ENCODE results near the gene ZSWIM6. TPM values are rescaled to one million over a fixed set of nuclear protein-coding genes. Genes with fewer than 3 reads are reported as not detected.

Gene ZSWIM6
- polyA plus RNA-seq, 2 of the 4 experiments (the other 2 are of a cell fraction) = 8.9 to 18.0 TPM

GRCh38 chr5:61327760-61328753 is 4.0 kb upstream of the ZSWIM6 start:
- CTCF ChIA-PET = interaction anchor here (5.7 kb wide), 1 partner anchor 26 kb away, joined by 73 read pairs; no protein-coding TSS in a partner anchor
- ATAC-seq = peak in 1 of 2 experiments; percentile 6; a peak in 1 of 6 replicates
- H3K4me3 ChIP-seq = no peak overlapping the region
- TF ChIP-seq FOSL2 (IDR thresholded peaks at IDR 0.05) = peak; percentile 12; the same call in 1 of the 2 replicates
- TF ChIP-seq FOSL2 (CRISPR knock-in tag; IDR thresholded peaks at IDR 0.05) = peak; percentile 84
- TF ChIP-seq KDM5A (IDR thresholded peaks at IDR 0.05) = no peak
- TF ChIP-seq JUNB (IDR thresholded peaks at IDR 0.05) = peak; percentile 43; the same call in 1 of the 2 replicates
- peak in 1 of 2 experiments; percentile 21; a peak in 1 of 4 replicates for TF ChIP-seq CEBPB (IDR thresholded peaks at IDR 0.05)
- no peak for TF ChIP-seq GATA3 (IDR thresholded peaks at IDR 0.05; ENCODE audit: borderline replicate concordance)
- 0 out of 2 replicates have a peak, but pooled peaks have one; percentile 47 for TF ChIP-seq HOXB5 (CRISPR knock-in tag; IDR thresholded peaks at IDR 0.05)
- TF ChIP-seq ZNF302 (CRISPR knock-in tag; IDR thresholded peaks at IDR 0.05) = no peak
- TF ChIP-seq HOXA7 (CRISPR knock-in tag; IDR thresholded peaks at IDR 0.05) = 0 out of 2 replicates have a peak, but pooled peaks have one; percentile 24
- peak overlapping the region; percentile 88 to 94; a peak in 5 of 6 replicates for H3K27ac ChIP-seq
- no peak for FAIRE-seq
- H3K4me2 ChIP-seq = peak overlapping the region; percentile 90
- 73% methylated on average over 6 of the region's 6 CpGs for WGBS (ENCODE audit: missing lambda C conversion rate)
- H3K9me3 ChIP-seq = no peaks in the 10 kb centered on the region
- DNase-seq (ENCODE audit: low read depth in 1 of 2, low spot score in 1 of 2) = peak; percentile 56 to 73
- POLR2A ChIA-PET = interaction anchor here (0.5 to 3.9 kb wide), 3 partner anchors 19 to 26 kb away, joined by 5 to 124 read pairs (median 5); no protein-coding TSS in a partner anchor
- H3K4me1 ChIP-seq = peaks cover 37% of the 10 kb centered on the region

DNA sequence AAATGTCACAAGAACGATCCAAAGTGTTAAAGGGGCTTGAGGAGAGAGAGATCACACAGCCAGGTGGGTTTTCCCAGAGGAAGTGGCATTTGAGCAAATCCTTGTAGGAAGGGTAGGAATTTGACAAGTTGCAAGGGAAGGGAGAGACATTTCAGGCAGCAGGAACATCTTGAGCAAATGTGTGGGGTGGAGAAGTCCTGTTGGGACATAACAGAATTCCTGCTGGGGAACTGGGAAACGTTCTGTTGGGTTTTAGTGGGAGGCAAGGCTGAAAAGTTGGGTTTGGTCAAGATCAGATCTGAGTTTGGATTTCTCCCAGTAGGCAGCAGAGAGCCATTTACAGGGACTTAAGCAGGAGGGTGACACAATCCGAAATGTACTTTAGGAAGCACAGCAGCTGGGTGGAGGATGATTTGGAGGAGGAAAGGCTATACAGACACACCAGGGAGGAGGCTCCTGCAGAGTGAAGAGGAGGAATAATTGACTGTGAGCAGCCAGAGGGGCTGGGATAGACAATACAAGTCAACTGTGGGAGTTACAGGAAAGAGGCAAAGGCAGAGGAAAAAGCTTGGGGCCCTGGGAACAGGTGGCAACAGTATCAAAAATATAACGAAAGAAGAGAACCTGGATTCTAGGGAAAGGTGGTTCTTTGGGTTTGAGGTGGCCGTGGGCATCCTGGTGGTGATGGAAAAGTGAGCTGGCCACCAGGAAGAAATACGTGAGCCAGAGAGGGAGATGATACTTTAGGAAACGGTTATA is 3.1 kb upstream of the ZSWIM6 start:
- 69% methylated on average over 7 of the region's 7 CpGs for WGBS (ENCODE audit: missing lambda C conversion rate)
- no peak for FAIRE-seq
- POLR2A ChIA-PET = interaction anchor here (3.9 kb wide), 1 partner anchor 25 kb away, joined by 124 read pairs; no protein-coding TSS in a partner anchor

GRCh38 chr5:61329550-61330128 is 2.4 kb upstream of the ZSWIM6 start:
- FAIRE-seq (no peak), ATAC-seq (no peak), DNase-seq (ENCODE audit: low read depth in 1 of 2, low spot score in 1 of 2) (peak in 1 of 2 experiments; percentile 21)
- peak overlapping the region; percentile 88 to 94 for H3K27ac ChIP-seq
- peak overlapping the region; percentile 90 for H3K4me2 ChIP-seq
- H3K9me3 ChIP-seq = no peaks in the 10 kb centered on the region
- POLR2A ChIA-PET = interaction anchor here (2.6 to 3.9 kb wide), 3 partner anchors 15 to 79 kb away, joined by 31 to 124 read pairs (median 50); no protein-coding TSS in a partner anchor
- TF ChIP-seq FOSL2 (IDR thresholded peaks at IDR 0.05) = no peak
- TF ChIP-seq FOSL2 (CRISPR knock-in tag; IDR thresholded peaks at IDR 0.05) = peak; percentile 77
- TF ChIP-seq, protein P1, sequence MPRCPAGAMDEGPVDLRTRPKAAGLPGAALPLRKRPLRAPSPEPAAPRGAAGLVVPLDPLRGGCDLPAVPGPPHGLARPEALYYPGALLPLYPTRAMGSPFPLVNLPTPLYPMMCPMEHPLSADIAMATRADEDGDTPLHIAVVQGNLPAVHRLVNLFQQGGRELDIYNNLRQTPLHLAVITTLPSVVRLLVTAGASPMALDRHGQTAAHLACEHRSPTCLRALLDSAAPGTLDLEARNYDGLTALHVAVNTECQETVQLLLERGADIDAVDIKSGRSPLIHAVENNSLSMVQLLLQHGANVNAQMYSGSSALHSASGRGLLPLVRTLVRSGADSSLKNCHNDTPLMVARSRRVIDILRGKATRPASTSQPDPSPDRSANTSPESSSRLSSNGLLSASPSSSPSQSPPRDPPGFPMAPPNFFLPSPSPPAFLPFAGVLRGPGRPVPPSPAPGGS (IDR thresholded peaks at IDR 0.05) = no peak
- 62% methylated on average over 10 of the region's 10 CpGs for WGBS (ENCODE audit: missing lambda C conversion rate)
- CTCF ChIA-PET = interaction anchor here (0.7 to 5.7 kb wide), 17 partner anchors 8 to 368 kb away, joined by 3 to 73 read pairs (median 9); no protein-coding TSS in a partner anchor
- H3K4me3 ChIP-seq = peak overlapping the region; percentile 85
- peaks cover 32% of the 10 kb centered on the region for H3K4me1 ChIP-seq

More for the DNA sequence above, 3.1 kb upstream of the ZSWIM6 start:
- ATAC-seq (no peak), DNase-seq (ENCODE audit: low read depth in 1 of 2, low spot score in 1 of 2) (no peak)
- Histone ChIP-seq H3K4me2 (peak overlapping the region; percentile 90), H3K4me3 (no peak overlapping the region), H3K27ac (peak overlapping the region; percentile 88 to 94; a peak in 5 of 6 replicates), H3K4me1 (peaks cover 28% of the 10 kb centered on the region), H3K9me3 (no peaks in the 10 kb centered on the region)
- CTCF ChIA-PET = interaction anchor here (0.7 to 5.7 kb wide), 6 partner anchors 8 to 330 kb away, joined by 3 to 73 read pairs (median 13); no protein-coding TSS in a partner anchor
- TF ChIP-seq ESRRA (IDR thresholded peaks at IDR 0.05; ENCODE audit: borderline replicate concordance, low read length) (no peak), RNF2 (IDR thresholded peaks at IDR 0.05; ENCODE audit: borderline replicate concordance, low read depth) (no peak), HOXB5 (CRISPR knock-in tag; IDR thresholded peaks at IDR 0.05) (no peak), POLR2AphosphoS2 (conservative IDR thresholded peaks at IDR 0.05; ENCODE audit: low read length) (no peak), RARB (CRISPR knock-in tag; IDR thresholded peaks at IDR 0.05) (no peak), RAD21 (conservative IDR thresholded peaks at IDR 0.05 in 1 of 2, IDR thresholded peaks at IDR 0.05 in 1 of 2) (no peak), BHLHE40 (IDR thresholded peaks at IDR 0.05; ENCODE audit: low read depth, low read length) (peak; percentile 15; the same call in 1 of the 2 replicates)
- TF ChIP-seq, protein P2, sequence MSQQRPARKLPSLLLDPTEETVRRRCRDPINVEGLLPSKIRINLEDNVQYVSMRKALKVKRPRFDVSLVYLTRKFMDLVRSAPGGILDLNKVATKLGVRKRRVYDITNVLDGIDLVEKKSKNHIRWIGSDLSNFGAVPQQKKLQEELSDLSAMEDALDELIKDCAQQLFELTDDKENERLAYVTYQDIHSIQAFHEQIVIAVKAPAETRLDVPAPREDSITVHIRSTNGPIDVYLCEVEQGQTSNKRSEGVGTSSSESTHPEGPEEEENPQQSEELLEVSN (IDR thresholded peaks at IDR 0.05; ENCODE audit: borderline replicate concordance, low read depth) = no peak
